ENCODE data around the gene USH1G.
"Not testable (repeated sequence)": the region's sequence is repeated elsewhere in the genome, so short reads cannot be mapped to it uniquely, and the experiment has no call there.

The USH1G gene

DNA sequence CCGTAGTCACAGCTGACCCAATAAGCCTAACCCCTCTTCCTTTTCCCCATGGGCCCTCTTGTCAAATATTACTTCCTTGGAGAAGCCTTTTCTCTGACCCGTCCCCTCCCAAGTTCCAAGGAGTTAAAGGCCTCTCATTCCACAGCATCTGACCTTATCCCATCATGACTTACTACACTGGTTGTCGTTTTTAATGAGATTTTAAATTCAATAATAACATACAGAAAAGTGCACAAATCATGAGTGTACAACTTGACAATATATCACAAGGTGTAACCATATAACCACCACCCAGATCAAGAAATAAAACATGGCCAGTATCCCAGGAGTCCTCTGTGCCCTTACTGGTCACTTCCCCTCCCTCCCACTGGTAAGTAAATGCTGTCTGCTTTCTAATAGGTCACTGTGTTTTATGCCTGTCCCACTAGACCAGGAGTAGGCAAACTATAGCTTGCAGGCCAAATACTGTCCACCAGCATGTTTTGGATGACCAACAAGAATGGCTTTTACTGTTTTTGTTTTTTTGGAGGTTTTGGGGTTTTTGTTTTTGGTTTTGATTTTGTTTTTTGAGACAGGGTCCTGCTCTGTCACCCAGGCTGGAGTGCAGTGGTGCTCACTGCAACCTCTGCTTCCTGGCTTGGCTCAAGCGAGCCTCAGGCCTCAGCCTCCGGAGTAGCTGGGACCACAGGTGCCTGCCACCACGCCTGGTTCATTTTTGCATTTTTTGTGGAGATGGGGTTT, 49.0 kb downstream of the USH1G start:
- H3K27ac ChIP-seq, result peak overlapping the region; percentile 78
- TF ChIP-seq CTCF (conservative IDR thresholded peaks at IDR 0.05), result no peak

DNA sequence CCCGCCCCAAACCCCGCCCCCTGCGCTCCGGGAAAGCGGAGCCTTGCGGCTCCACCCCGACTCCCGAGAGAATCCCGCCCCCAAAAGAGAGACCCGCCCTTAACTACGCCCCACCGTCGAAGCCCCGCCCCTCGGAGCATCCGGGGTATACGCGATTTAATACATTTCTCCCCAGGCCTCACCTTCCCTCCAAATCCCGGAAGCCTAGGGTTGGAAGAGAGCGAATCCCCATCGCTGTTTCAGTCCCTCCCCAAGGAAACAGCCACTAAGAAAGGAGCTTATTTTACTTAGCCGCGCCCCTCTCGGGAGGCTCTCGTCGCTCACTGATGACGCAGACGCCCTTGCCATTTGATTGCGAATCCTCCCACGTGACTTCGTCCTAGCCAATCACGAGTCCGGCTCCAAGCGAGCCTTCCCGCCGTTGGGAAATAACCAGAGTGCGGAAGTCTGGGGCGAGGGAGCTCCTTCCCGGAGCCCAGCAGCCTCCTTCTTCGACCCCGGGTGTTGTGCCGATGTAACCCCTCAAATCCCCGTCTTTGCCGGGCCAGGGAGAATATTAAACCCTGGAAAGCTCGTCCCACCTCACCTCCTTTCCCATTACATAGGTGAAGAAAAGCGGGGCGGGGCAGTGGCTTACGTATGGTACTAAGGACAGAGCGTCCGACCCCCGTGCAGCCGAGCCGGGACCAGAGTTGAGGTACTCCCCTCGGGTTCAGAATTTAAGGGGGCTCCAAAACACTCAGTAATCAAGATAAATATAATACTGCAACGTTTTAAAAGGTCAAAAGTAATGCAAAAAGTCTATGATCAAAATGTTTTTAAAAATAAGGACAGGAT, 49.8 kb downstream of the USH1G start:
- peak overlapping the region; percentile 78 for H3K27ac ChIP-seq
- no peak for TF ChIP-seq CTCF (conservative IDR thresholded peaks at IDR 0.05)

GRCh38 chr17:74872313-74873036, 50.6 kb downstream of the USH1G start, which contains the start of gene FDXR:
Gene FDXR, minus strand, starts transcription at chr17:74872994. Its CDS starts 50 bp downstream, at chr17:74872944.
- H3K27ac ChIP-seq, result peak within 1 kb of the TSS; percentile 78
- TF ChIP-seq CTCF (conservative IDR thresholded peaks at IDR 0.05), result no peak

GRCh38 chr17:74871356-74872076, 51.5 kb downstream of the USH1G start:
- TF ChIP-seq CTCF (conservative IDR thresholded peaks at IDR 0.05), result no peak
- H3K27ac ChIP-seq, result no peak overlapping the region

- TF ChIP-seq CTCF (conservative IDR thresholded peaks at IDR 0.05), result no peak
- no peak overlapping the region for H3K27ac ChIP-seq
Measured at GRCh38 chr17:74870512-74870911, 52.5 kb downstream of the USH1G start.

GRCh38 chr17:74870028-74870427, 53.0 kb downstream of the USH1G start:
- not testable (repeated sequence) for H3K27ac ChIP-seq

DNA sequence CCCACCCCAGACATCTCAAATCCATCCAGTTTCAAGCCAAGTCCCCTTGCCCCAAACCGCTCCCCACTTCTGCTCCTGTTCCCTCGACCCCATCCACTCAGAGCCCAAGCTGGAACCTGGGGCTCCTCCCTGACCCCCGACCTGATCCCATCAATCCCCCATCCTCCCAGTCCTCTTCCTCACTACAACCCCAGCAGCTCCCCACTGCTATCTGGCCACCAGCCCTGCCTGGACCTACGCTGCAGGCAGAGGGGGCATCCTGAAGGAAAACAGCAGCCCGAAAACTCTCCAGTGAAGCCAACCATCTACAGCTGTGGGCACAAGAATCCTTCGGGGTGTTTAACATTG, 54.2 kb downstream of the USH1G start:
- TF ChIP-seq CTCF (conservative IDR thresholded peaks at IDR 0.05), result no peak
- no peak overlapping the region for H3K27ac ChIP-seq

All from VCaP (cell line).